Transverse colon (tissue), 4 donors: Measurements from ENCODE around the gene ZNF112. TPM values are rescaled to one million over a fixed set of nuclear protein-coding genes. Genes with fewer than 3 reads are reported as not detected.
A peak's percentile ranks its signal among the peaks of the same experiment; 100 is the strongest.
"Not testable (repeated sequence)": the region's sequence is repeated elsewhere in the genome, so short reads cannot be mapped to it uniquely, and the experiment has no call there.

Source experiments
- DNase-seq: peaks from one replicate; pipeline ENCODE4 v3.0.0-alpha.2; 2019
- H3K27ac ChIP-seq, 4 donors: fragments of 200-600 bp; sonication (generic); 2 replicates each; pipeline ENCODE4 v1.5.1; 2016 to 2018; ENCODE audit warnings: inconsistent platforms in 4 of 4
- H3K27me3 ChIP-seq: fragments of 200-600 bp; sonication (generic); 2 replicates; pipeline ENCODE4 v1.5.1; 2017; ENCODE audit warnings: inconsistent platforms
- H3K36me3 ChIP-seq, 4 donors: fragments of 200-600 bp; sonication (generic); 2 replicates each; pipeline ENCODE4 v1.5.1; 2017 to 2019; ENCODE audit warnings: inconsistent platforms in 4 of 4
- H3K4me1 ChIP-seq, 4 donors: fragments of 200-600 bp; sonication (generic); 2 replicates each; pipeline ENCODE4 v1.5.1; 2017 to 2020; ENCODE audit warnings: inconsistent platforms in 4 of 4
- H3K4me3 ChIP-seq, 4 donors: fragments of 200-600 bp; sonication (generic); 1 replicate in 1 of 4; 2 replicates in 3 of 4; pipeline versions ENCODE4 v1.5.1 to v1.6.1; 2017 to 2019; ENCODE audit warnings: inconsistent platforms in 4 of 4
- H3K9me3 ChIP-seq, 2 donors: fragments of 200-600 bp; sonication (generic); 2 replicates each; pipeline ENCODE4 v1.5.1; 2017 to 2019; ENCODE audit warnings: inconsistent platforms in 2 of 2
- CTCF ChIP-seq, 5 experiments: fragments of 200-600 bp in 3 of 5; fragments of 450-650 bp in 2 of 5; sonication (generic) in 3 of 5; IDR thresholded peaks; 1 replicate in 2 of 5; 2 replicates in 3 of 5; pipeline ENCODE4 v1.5.1; 2016 to 2017; ENCODE audit warnings: antibody characterized with exemption in 5 of 5, inconsistent platforms in 3 of 5, mild to moderate bottlenecking in 2 of 5, moderate library complexity in 1 of 5
- EP300 ChIP-seq: sonication (generic); formaldehyde crosslinking; IDR thresholded peaks from one replicate; pipeline ENCODE4 v1.6.1; 2017; ENCODE audit warnings: antibody characterized with exemption, low read depth
- POLR2A ChIP-seq: fragments of 450-650 bp; IDR thresholded peaks from one replicate; pipeline ENCODE4 v1.6.1; 2016; ENCODE audit warnings: antibody characterized with exemption, mild to moderate bottlenecking, moderate library complexity
- POLR2AphosphoS5 ChIP-seq, 3 donors: sonication (generic); formaldehyde crosslinking; IDR thresholded peaks; one replicate each; pipeline ENCODE4 v1.6.1; 2016; ENCODE audit warnings: antibody characterized with exemption in 3 of 3
- WGBS, 2 donors: methylation state at CpG; one replicate each; pipeline ENCODE4 v1.1.5; 2018; ENCODE audit warnings: low coverage in 1 of 2; 5-methylcytosine and 5-hydroxymethylcytosine counted together
- in situ Hi-C, 4 donors: fragments of 200-750 bp; cut with MboI; loops; one replicate each; pipeline versions ENCODE4 v1.15.0 to v1.15.1; 2017; ENCODE audit warnings: low sequenced_read_pairs in 3 of 4, low pct_ligation_motif_present in 1 of 4, low pct_unique_long_range_greater_than_20kb in 1 of 4
- intact Hi-C: fragments of 100-400 bp; cut with DNase I; formaldehyde crosslinking; loops from one replicate; pipeline ENCODE4 v1.15.1; 2023; ENCODE audit warnings: low total_unique reads
- total RNA-seq, 4 donors: library from RNA; depleted of rRNA; stranded (reverse); fragments of >200 nt; gene quantifications; one replicate each; pipeline ENCODE4 v1.1.0, GENCODE V29; 2016

ZNF112 gene
- total RNA-seq, result 1 to 10 TPM in 3 of 4 donors, under 1 TPM in 1; 0.37 to 5.9 (median 3.2) TPM

GRCh38 chr19:44356383-44357111 is at the start of gene ZNF112:
Gene ZNF112 (minus strand): TSS chr19:44356680. CDS start chr19:44340539, 16,141 bp downstream.
- Histone ChIP-seq H3K27ac (peak within 1 kb of the TSS; percentile 7 to 70 (median 47)), H3K36me3 (peaks cover 0 to 4% (median 0%) of the 10 kb centered on the region in 4 donors), H3K4me3 (peak within 1 kb of the TSS; percentile 28 to 59 (median 42)), H3K9me3 (peaks cover 16 to 24% of the 10 kb centered on the region in 2 donors), H3K4me1 (peaks cover 3 to 12% (median 4%) of the 10 kb centered on the region in 4 donors), H3K27me3 (no peaks in the 10 kb centered on the region)
- in situ Hi-C loops (no loop called here), intact Hi-C loops (no loop called here)
- WGBS, 2 donors, result 0 to 5% methylated on average over 1 to 25 of the region's 38 CpGs
- peak; percentile 90 for DNase-seq
- peak in 2 of 3 donors; percentile 63 for TF ChIP-seq POLR2AphosphoS5 (IDR thresholded peaks at IDR 0.05)
- peak; percentile 58 for TF ChIP-seq POLR2A
- no peak for TF ChIP-seq EP300
- TF ChIP-seq CTCF (IDR thresholded peaks at IDR 0.05), result no peak

- peak within 1 kb of the TSS; percentile 22 to 68 (median 42) for H3K4me3 ChIP-seq
- H3K36me3 ChIP-seq, result no peaks in the 10 kb centered on the region
- H3K27ac ChIP-seq, result peak within 1 kb of the TSS; percentile 25 to 50 (median 38)
- peaks cover 0 to 3% (median 0%) of the 10 kb centered on the region in 4 donors for H3K4me1 ChIP-seq
- no peaks in the 10 kb centered on the region for H3K27me3 ChIP-seq
- in situ Hi-C loops (no loop called here), intact Hi-C loops (no loop called here)
- peak; percentile 90 for DNase-seq
- TF ChIP-seq CTCF (IDR thresholded peaks at IDR 0.05), result no peak
- no peak for TF ChIP-seq POLR2AphosphoS5 (IDR thresholded peaks at IDR 0.05)
- TF ChIP-seq EP300, result no peak
- no peak for TF ChIP-seq POLR2A
- 11 to 32% methylated on average over 7 to 43 of the region's 43 CpGs for WGBS, 2 donors
- H3K9me3 ChIP-seq, result peaks cover 20 to 33% of the 10 kb centered on the region in 2 donors
These were observed 44.9 kb upstream of the ZNF112 start, which contains the start of gene ZNF285 for GRCh38 chr19:44401139-44402115. Gene ZNF285 (minus strand): TSS chr19:44401608. CDS start chr19:44397213, 4,395 bp downstream.

GRCh38 chr19:44389268-44389667 is 32.8 kb upstream of the ZNF112 start:
- peaks cover 9 to 13% of the 10 kb centered on the region in 2 donors for H3K9me3 ChIP-seq

GRCh38 chr19:44374789-44375188 is 18.3 kb upstream of the ZNF112 start:
- no peak for DNase-seq
- Histone ChIP-seq H3K36me3 (no peaks in the 10 kb centered on the region), H3K4me1 (no peaks in the 10 kb centered on the region), H3K9me3 (peaks cover 15 to 19% of the 10 kb centered on the region in 2 donors), H3K4me3 (no peak overlapping the region), H3K27me3 (no peaks in the 10 kb centered on the region), H3K27ac (no peak overlapping the region)
- intact Hi-C loops, result no loop called here
- in situ Hi-C loops, result no loop called here
- 50 to 58% methylated on average over 2 of the region's 2 CpGs for WGBS, 2 donors
- TF ChIP-seq POLR2A (no peak), POLR2AphosphoS5 (IDR thresholded peaks at IDR 0.05) (no peak), CTCF (IDR thresholded peaks at IDR 0.05) (no peak), EP300 (no peak)

More at GRCh38 chr19:44389268-44389667, 32.8 kb upstream of the ZNF112 start:
- H3K27ac ChIP-seq, DNase-seq, intact Hi-C loops, H3K4me3 ChIP-seq, H3K27me3 ChIP-seq, in situ Hi-C loops, H3K36me3 ChIP-seq, H3K4me1 ChIP-seq: not testable (repeated sequence)
- 81 to 91% methylated on average over 3 to 4 of the region's 4 CpGs for WGBS, 2 donors
